IMR-90 (cell line): ENCODE results near the gene LY9. TPM values are rescaled to one million over a fixed set of nuclear protein-coding genes. Genes with fewer than 3 reads are reported as not detected.

ENCODE experiments used
- ATAC-seq: fragments of 200-7000 bp; cut with Tn5 transposase; 2 replicates; pipeline ENCODE4 v1.9.1; 2020; ENCODE audit warnings: low read depth, mild to moderate bottlenecking, moderate library complexity
- BruUV-seq: library from RNA; stranded (reverse); fragments of 400-500 nt; replicated peaks from 2 replicates; lab custom pipeline; 2021; lab: Mats Ljungman, UMichigan
- CTCF ChIA-PET: fragments of 300-600 bp; formaldehyde crosslinking; extraction: SDS; loops from one replicate; lab custom pipeline; 2021; ENCODE audit warnings: antibody characterized with exemption; lab: Yijun Ruan, JAX
- POLR2A ChIA-PET: fragments of 300-600 bp; sonication (Branson Sonifier 250); formaldehyde crosslinking; loops from one replicate; lab custom pipeline; 2022; ENCODE audit warnings: antibody characterized with exemption; ENCODE audit not compliant: unreplicated experiment; lab: Charles Lee
- DNase-seq: peaks from one replicate; pipeline ENCODE4 v3.0.0; 2013
- H2AFZ ChIP-seq: replicated peaks from 2 replicates; pipeline ENCODE3; 2013; ENCODE audit warnings: low read length, mild to moderate bottlenecking; ENCODE audit not compliant: poor library complexity
- H2AK5ac ChIP-seq: 2 replicates; pipeline ENCODE4 v1.6.1; 2013; ENCODE audit warnings: low read depth, low read length, inconsistent platforms
- H2AK9ac ChIP-seq: replicated peaks from 2 replicates; pipeline ENCODE3; 2013; ENCODE audit warnings: mild to moderate bottlenecking, low read depth, low read length, moderate library complexity; ENCODE audit not compliant: poor library complexity
- H2BK120ac ChIP-seq: 2 replicates; pipeline ENCODE4 v1.6.1; 2013; ENCODE audit warnings: low read depth, low read length, inconsistent platforms
- H2BK15ac ChIP-seq: 3 replicates; pipeline ENCODE4 v1.6.1; 2013; ENCODE audit warnings: low read depth, low read length, inconsistent platforms
- H2BK20ac ChIP-seq: 2 replicates; pipeline ENCODE4 v1.6.1; 2013; ENCODE audit warnings: low read depth, mild to moderate bottlenecking, inconsistent platforms, low read length, moderate library complexity
- H2BK5ac ChIP-seq: 2 replicates; pipeline ENCODE4 v1.6.1; 2013; ENCODE audit warnings: mild to moderate bottlenecking, low read depth, low read length, inconsistent platforms; ENCODE audit not compliant: poor library complexity, severe bottlenecking
- H3K14ac ChIP-seq: replicated peaks from 2 replicates; pipeline ENCODE4 v1.6.1; 2013; ENCODE audit warnings: low read depth, low read length, inconsistent platforms
- H3K18ac ChIP-seq: 2 replicates; pipeline ENCODE4 v1.6.1; 2013; ENCODE audit warnings: low read depth, low read length, control low read depth
- H3K23ac ChIP-seq: 2 replicates; pipeline ENCODE4 v1.6.1; 2013; ENCODE audit warnings: low read depth, low read length, inconsistent platforms
- H3K27ac ChIP-seq: 2 replicates; pipeline ENCODE4 v1.5.1; 2013; ENCODE audit warnings: mild to moderate bottlenecking, control low read depth, low read length; ENCODE audit not compliant: insufficient read depth
- H3K27me3 ChIP-seq: 2 replicates; pipeline ENCODE4 v1.6.1; 2013; ENCODE audit warnings: low read length; ENCODE audit not compliant: control insufficient read depth, insufficient read depth
- H3K36me3 ChIP-seq: 2 replicates; pipeline ENCODE4 v1.6.1; 2013; ENCODE audit warnings: low read length, mixed read lengths; ENCODE audit not compliant: control insufficient read depth, insufficient read depth
- H3K4ac ChIP-seq: 2 replicates; pipeline ENCODE4 v1.6.1; 2013; ENCODE audit warnings: low read depth, low read length, inconsistent platforms
- H3K4me1 ChIP-seq: 2 replicates; pipeline ENCODE4 v1.6.1; 2013; ENCODE audit warnings: low read length, mixed read lengths; ENCODE audit not compliant: control insufficient read depth, insufficient read depth
- H3K4me2 ChIP-seq: 2 replicates; pipeline ENCODE4 v1.6.1; 2013; ENCODE audit warnings: low read depth, mild to moderate bottlenecking, control low read depth, low read length, moderate library complexity
- H3K4me3 ChIP-seq: 2 replicates; pipeline ENCODE4 v1.5.1; 2013; ENCODE audit warnings: low read depth, mild to moderate bottlenecking, control low read depth, low read length, moderate library complexity; ENCODE audit not compliant: insufficient read depth
- H3K56ac ChIP-seq: 2 replicates; pipeline ENCODE4 v1.6.1; 2013; ENCODE audit warnings: low read length, inconsistent platforms; ENCODE audit not compliant: insufficient read depth; ENCODE audit errors: extremely low read depth
- H3K79me1 ChIP-seq, 2 experiments: 2 replicates each; pipeline ENCODE4 v1.6.1; 2013; ENCODE audit warnings: low read length in 2 of 2, inconsistent platforms in 1 of 2, low read depth in 1 of 2
- H3K9ac ChIP-seq: 2 replicates; pipeline ENCODE4 v1.6.1; 2013; ENCODE audit warnings: low read depth, low read length, control low read depth
- H3K9me1 ChIP-seq: 2 replicates; pipeline ENCODE4 v1.6.1; 2013; ENCODE audit warnings: low read length, inconsistent platforms; ENCODE audit not compliant: insufficient read depth
- H3K9me3 ChIP-seq: 2 replicates; pipeline ENCODE4 v1.6.1; 2013; ENCODE audit warnings: low read length; ENCODE audit not compliant: control insufficient read depth, insufficient read depth
- H4K20me1 ChIP-seq: 2 replicates; pipeline ENCODE4 v1.6.1; 2013; ENCODE audit warnings: low read length, inconsistent platforms; ENCODE audit not compliant: insufficient read depth
- H4K5ac ChIP-seq: 2 replicates; pipeline ENCODE4 v1.6.1; 2013; ENCODE audit warnings: mild to moderate bottlenecking, low read depth, low read length, control low read depth
- H4K8ac ChIP-seq, 2 experiments: 2 replicates each; pipeline ENCODE4 v1.6.1; 2013; ENCODE audit warnings: low read depth in 2 of 2, low read length in 2 of 2, control low read depth in 1 of 2, inconsistent platforms in 1 of 2
- H4K91ac ChIP-seq: 2 replicates; pipeline ENCODE4 v1.6.1; 2013; ENCODE audit warnings: low read depth, low read length, inconsistent platforms; ENCODE audit not compliant: insufficient read depth
- FOS ChIP-seq: fragments of 150-350 bp; IDR thresholded peaks from 2 replicates; pipeline ENCODE4 v1.6.1; 2016; ENCODE audit warnings: low read depth, low read length
- MAFK ChIP-seq: IDR thresholded peaks from 2 replicates; pipeline ENCODE4 v1.6.1; 2012; ENCODE audit warnings: low read depth, low read length, improper control_type of control experiment
- MXI1 ChIP-seq: IDR thresholded peaks from 2 replicates; pipeline ENCODE4 v1.6.1; 2012; ENCODE audit warnings: low read depth, mild to moderate bottlenecking, low read length, moderate library complexity, borderline replicate concordance
- POLR2A ChIP-seq: IDR thresholded peaks from 2 replicates; pipeline ENCODE4 v1.6.1; 2012; ENCODE audit warnings: mild to moderate bottlenecking, low read depth, low read length
- RAD21 ChIP-seq: IDR thresholded peaks from 2 replicates; pipeline ENCODE4 v1.6.1; 2012; ENCODE audit warnings: low read length, improper control_type of control experiment
- RCOR1 ChIP-seq: IDR thresholded peaks from 2 replicates; pipeline ENCODE4 v1.6.1; 2012; ENCODE audit warnings: mild to moderate bottlenecking, low read length, improper control_type of control experiment; ENCODE audit not compliant: insufficient replicate concordance
- SMC3 ChIP-seq: fragments of 150-350 bp; IDR thresholded peaks from 2 replicates; pipeline ENCODE4 v1.6.1; 2016; ENCODE audit warnings: low read depth, mild to moderate bottlenecking, antibody characterized with exemption, low read length, moderate library complexity
- WGBS, 2 experiments: methylation state at CpG; one replicate each; pipeline versions ENCODE4 v1.1.5 to v1.1.7; 2013; ENCODE audit warnings: missing lambda C conversion rate in 2 of 2; ENCODE audit not compliant: insufficient read length in 1 of 2; ENCODE audit errors: extremely low coverage in 2 of 2; 5-methylcytosine and 5-hydroxymethylcytosine counted together
- dilution Hi-C: fragments of 300-500 bp; cut with HindIII; formaldehyde crosslinking; loops from one replicate; pipeline ENCODE4 v1.14.3; 2018; ENCODE audit warnings: low sequenced_read_pairs; ENCODE audit not compliant: unreplicated experiment
- in situ Hi-C: fragments of 300-500 bp; cut with MboI; formaldehyde crosslinking; loops from 3 replicates; pipeline ENCODE4 v1.14.3; 2019; ENCODE audit warnings: low sequenced_read_pairs, inconsistent platforms, mixed read lengths
- intact Hi-C: fragments of 100-400 bp; cut with micrococcal nuclease; formaldehyde crosslinking; loops from 2 replicates; pipeline ENCODE4 v1.10.0; 2022
- polyA plus RNA-seq, 3 experiments: library from polyadenylated mRNA; depleted of rRNA; stranded (reverse); fragments of >200 nt; gene quantifications; 2 replicates each; pipeline ENCODE4 v1.2.3, GENCODE V29; 2012; ENCODE audit warnings: low replicate concordance in 1 of 3
- total RNA-seq: library from RNA; depleted of rRNA; stranded (reverse); fragments of >200 nt; gene quantifications from 2 replicates; pipeline ENCODE4 v1.2.3, GENCODE V29; 2012
- TF ChIP-seq, protein P1 (sequence below): fragments of 150-350 bp; IDR thresholded peaks from 2 replicates; pipeline ENCODE4 v1.6.1; 2017; ENCODE audit warnings: mild to moderate bottlenecking, antibody characterized with exemption, low read length, low read depth
- TF ChIP-seq, protein P2 (sequence below): fragments of 150-350 bp; IDR thresholded peaks from 2 replicates; pipeline ENCODE4 v1.6.1; 2016; ENCODE audit warnings: low read depth, mild to moderate bottlenecking, low read length, moderate library complexity, borderline replicate concordance
- TF ChIP-seq, protein P3 (sequence below): conservative IDR thresholded peaks from 2 replicates; pipeline ENCODE4 v1.5.1; 2012; ENCODE audit warnings: mild to moderate bottlenecking, low read depth, low read length, improper control_type of control experiment

LY9 gene
- total and polyA plus RNA-seq, 2 of the 4 experiments (the other 2 are of a cell fraction): not detected

DNA sequence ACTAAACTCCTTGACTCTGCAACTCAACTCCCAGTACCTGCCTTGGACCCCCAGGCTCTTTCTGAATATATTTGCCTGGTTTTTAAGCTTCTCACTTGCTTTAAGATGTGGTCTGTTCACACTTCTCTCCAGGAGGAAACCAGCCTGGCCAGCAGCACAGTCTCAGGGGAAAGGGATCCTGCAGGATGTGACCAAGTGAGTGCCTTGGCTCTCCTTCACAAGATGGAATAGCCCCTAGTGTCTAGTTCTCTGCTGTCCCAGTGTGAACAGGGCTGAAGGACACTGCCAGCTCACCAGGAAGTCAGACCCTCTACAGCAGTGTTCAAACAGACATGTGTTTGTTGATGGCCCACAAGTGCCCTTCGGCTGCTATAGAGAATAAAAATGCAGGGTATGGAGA lies 33.8 kb downstream of the LY9 start:
- CTCF ChIA-PET: no interaction called here
- intact Hi-C loops: no loop called here
- H2BK5ac ChIP-seq: no peak overlapping the region

More for the DNA sequence above, 33.8 kb downstream of the LY9 start:
- H2AK5ac ChIP-seq: no peak overlapping the region
- H3K4me3 ChIP-seq: no peak overlapping the region
- BruUV-seq: no TSS peak
- no peaks in the 10 kb centered on the region for H3K79me1 ChIP-seq
- H3K14ac ChIP-seq: no peak overlapping the region
- H4K91ac ChIP-seq: no peak overlapping the region
- H3K27me3 ChIP-seq: peaks cover 2% of the 10 kb centered on the region; the same call in 1 of the 2 replicates
- no peak overlapping the region for H2AFZ ChIP-seq
- in situ Hi-C loops (no loop called here), dilution Hi-C loops (no loop called here)
- no peak overlapping the region for H2BK15ac ChIP-seq
- WGBS, 2 experiments: no CpG with 5 or more reads among the region's 1 CpG
- no peaks in the 10 kb centered on the region for H3K9me3 ChIP-seq
- no peak for DNase-seq
- H4K5ac ChIP-seq: no peak overlapping the region
- no peak overlapping the region for H4K8ac ChIP-seq
- H2AK9ac ChIP-seq: no peak overlapping the region
- no peak overlapping the region for H3K4me2 ChIP-seq
- no peak overlapping the region for H3K27ac ChIP-seq
- POLR2A ChIA-PET: no interaction called here
- no peak overlapping the region for H3K4ac ChIP-seq
- H2BK120ac ChIP-seq: no peak overlapping the region
- H4K20me1 ChIP-seq: no peaks in the 10 kb centered on the region
- no peak overlapping the region for H2BK20ac ChIP-seq
- TF ChIP-seq, protein P1, sequence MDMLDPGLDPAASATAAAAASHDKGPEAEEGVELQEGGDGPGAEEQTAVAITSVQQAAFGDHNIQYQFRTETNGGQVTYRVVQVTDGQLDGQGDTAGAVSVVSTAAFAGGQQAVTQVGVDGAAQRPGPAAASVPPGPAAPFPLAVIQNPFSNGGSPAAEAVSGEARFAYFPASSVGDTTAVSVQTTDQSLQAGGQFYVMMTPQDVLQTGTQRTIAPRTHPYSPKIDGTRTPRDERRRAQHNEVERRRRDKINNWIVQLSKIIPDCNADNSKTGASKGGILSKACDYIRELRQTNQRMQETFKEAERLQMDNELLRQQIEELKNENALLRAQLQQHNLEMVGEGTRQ: no peak
- TF ChIP-seq POLR2A (no peak), RCOR1 (no peak), MAFK (no peak), MXI1 (no peak), FOS (no peak), RAD21 (no peak), SMC3 (no peak)
- TF ChIP-seq, protein P2, sequence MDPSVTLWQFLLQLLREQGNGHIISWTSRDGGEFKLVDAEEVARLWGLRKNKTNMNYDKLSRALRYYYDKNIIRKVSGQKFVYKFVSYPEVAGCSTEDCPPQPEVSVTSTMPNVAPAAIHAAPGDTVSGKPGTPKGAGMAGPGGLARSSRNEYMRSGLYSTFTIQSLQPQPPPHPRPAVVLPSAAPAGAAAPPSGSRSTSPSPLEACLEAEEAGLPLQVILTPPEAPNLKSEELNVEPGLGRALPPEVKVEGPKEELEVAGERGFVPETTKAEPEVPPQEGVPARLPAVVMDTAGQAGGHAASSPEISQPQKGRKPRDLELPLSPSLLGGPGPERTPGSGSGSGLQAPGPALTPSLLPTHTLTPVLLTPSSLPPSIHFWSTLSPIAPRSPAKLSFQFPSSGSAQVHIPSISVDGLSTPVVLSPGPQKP: no peak
- TF ChIP-seq, protein P3, sequence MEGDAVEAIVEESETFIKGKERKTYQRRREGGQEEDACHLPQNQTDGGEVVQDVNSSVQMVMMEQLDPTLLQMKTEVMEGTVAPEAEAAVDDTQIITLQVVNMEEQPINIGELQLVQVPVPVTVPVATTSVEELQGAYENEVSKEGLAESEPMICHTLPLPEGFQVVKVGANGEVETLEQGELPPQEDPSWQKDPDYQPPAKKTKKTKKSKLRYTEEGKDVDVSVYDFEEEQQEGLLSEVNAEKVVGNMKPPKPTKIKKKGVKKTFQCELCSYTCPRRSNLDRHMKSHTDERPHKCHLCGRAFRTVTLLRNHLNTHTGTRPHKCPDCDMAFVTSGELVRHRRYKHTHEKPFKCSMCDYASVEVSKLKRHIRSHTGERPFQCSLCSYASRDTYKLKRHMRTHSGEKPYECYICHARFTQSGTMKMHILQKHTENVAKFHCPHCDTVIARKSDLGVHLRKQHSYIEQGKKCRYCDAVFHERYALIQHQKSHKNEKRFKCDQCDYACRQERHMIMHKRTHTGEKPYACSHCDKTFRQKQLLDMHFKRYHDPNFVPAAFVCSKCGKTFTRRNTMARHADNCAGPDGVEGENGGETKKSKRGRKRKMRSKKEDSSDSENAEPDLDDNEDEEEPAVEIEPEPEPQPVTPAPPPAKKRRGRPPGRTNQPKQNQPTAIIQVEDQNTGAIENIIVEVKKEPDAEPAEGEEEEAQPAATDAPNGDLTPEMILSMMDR: no peak
- no peak overlapping the region for H3K23ac ChIP-seq
- no peak for ATAC-seq
- H3K9ac ChIP-seq: no peak overlapping the region
- H3K18ac ChIP-seq: no peak overlapping the region
- no peaks in the 10 kb centered on the region for H3K9me1 ChIP-seq
- no peak overlapping the region for H3K56ac ChIP-seq
- H3K36me3 ChIP-seq: no peaks in the 10 kb centered on the region
- no peaks in the 10 kb centered on the region for H3K4me1 ChIP-seq
